GM19468 (cell line): ENCODE data around the gene ANKRD60.

Source experiments
- ATAC-seq: cut with Tn5 transposase; IDR thresholded peaks from one replicate; pipeline ENCODE4 v1.9.1; 2021; ENCODE audit warnings: mild to moderate bottlenecking, moderate library complexity, moderate number of reproducible peaks; ENCODE audit not compliant: unreplicated experiment; ENCODE audit errors: extremely low read depth

Gene ANKRD60

GRCh38 chr20:58169450-58169849, 59.0 kb downstream of the ANKRD60 start:
- ATAC-seq, result no peak

GRCh38 chr20:58168843-58169242, 59.6 kb downstream of the ANKRD60 start:
- no peak for ATAC-seq

DNA sequence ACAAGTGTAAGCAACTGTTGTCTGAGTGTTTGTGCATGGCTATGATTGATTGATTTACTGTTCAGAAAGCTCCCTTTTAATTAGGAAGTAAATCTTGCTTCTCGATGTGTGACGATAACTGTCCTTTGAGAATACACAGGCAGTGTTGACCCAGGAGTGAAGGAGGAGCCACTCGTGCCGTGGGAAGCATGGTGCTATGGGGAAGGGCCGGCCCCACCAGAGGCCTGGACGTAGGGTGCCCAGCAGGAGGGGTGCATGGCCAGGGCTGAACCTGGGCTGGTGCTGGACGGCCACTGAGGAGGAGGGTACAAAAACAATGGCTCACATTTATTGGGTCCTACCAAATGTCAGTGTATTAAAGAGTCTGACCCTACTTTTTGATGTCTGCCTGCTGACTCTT, 60.7 kb downstream of the ANKRD60 start:
- ATAC-seq, result no peak
